Measurements from ENCODE around the gene TUBA3C.

GRCh38 chr13:19151581-19152263, 29.9 kb downstream of the TUBA3C start:
- TF ChIP-seq SMC3 (conservative IDR thresholded peaks at IDR 0.05; ENCODE audit: poor library complexity) (no peak), POLR2AphosphoS5 (IDR thresholded peaks at IDR 0.05) (no peak), TAF1 (IDR thresholded peaks at IDR 0.05; ENCODE audit: low read depth) (no peak), MXI1 (conservative IDR thresholded peaks at IDR 0.05; ENCODE audit: poor library complexity, severe bottlenecking) (no peak), EZH2 (IDR thresholded peaks at IDR 0.05; ENCODE audit: borderline replicate concordance, insufficient read depth, low read length, poor library complexity, severe bottlenecking) (no peak), RAD21 (conservative IDR thresholded peaks at IDR 0.05) (no peak)
- TF ChIP-seq, protein P1, sequence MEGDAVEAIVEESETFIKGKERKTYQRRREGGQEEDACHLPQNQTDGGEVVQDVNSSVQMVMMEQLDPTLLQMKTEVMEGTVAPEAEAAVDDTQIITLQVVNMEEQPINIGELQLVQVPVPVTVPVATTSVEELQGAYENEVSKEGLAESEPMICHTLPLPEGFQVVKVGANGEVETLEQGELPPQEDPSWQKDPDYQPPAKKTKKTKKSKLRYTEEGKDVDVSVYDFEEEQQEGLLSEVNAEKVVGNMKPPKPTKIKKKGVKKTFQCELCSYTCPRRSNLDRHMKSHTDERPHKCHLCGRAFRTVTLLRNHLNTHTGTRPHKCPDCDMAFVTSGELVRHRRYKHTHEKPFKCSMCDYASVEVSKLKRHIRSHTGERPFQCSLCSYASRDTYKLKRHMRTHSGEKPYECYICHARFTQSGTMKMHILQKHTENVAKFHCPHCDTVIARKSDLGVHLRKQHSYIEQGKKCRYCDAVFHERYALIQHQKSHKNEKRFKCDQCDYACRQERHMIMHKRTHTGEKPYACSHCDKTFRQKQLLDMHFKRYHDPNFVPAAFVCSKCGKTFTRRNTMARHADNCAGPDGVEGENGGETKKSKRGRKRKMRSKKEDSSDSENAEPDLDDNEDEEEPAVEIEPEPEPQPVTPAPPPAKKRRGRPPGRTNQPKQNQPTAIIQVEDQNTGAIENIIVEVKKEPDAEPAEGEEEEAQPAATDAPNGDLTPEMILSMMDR (IDR thresholded peaks at IDR 0.05; ENCODE audit: poor library complexity, severe bottlenecking) = no peak
- TF ChIP-seq, protein P2, sequence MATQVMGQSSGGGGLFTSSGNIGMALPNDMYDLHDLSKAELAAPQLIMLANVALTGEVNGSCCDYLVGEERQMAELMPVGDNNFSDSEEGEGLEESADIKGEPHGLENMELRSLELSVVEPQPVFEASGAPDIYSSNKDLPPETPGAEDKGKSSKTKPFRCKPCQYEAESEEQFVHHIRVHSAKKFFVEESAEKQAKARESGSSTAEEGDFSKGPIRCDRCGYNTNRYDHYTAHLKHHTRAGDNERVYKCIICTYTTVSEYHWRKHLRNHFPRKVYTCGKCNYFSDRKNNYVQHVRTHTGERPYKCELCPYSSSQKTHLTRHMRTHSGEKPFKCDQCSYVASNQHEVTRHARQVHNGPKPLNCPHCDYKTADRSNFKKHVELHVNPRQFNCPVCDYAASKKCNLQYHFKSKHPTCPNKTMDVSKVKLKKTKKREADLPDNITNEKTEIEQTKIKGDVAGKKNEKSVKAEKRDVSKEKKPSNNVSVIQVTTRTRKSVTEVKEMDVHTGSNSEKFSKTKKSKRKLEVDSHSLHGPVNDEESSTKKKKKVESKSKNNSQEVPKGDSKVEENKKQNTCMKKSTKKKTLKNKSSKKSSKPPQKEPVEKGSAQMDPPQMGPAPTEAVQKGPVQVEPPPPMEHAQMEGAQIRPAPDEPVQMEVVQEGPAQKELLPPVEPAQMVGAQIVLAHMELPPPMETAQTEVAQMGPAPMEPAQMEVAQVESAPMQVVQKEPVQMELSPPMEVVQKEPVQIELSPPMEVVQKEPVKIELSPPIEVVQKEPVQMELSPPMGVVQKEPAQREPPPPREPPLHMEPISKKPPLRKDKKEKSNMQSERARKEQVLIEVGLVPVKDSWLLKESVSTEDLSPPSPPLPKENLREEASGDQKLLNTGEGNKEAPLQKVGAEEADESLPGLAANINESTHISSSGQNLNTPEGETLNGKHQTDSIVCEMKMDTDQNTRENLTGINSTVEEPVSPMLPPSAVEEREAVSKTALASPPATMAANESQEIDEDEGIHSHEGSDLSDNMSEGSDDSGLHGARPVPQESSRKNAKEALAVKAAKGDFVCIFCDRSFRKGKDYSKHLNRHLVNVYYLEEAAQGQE (IDR thresholded peaks at IDR 0.05; ENCODE audit: borderline replicate concordance) = no peak
